ENCODE measurements around the gene ZDHHC11. TPM values are rescaled to one million over a fixed set of nuclear protein-coding genes. Genes with fewer than 3 reads are reported as not detected.

ZDHHC11 gene
- total and polyA plus RNA-seq, 2 of the 4 experiments (the other 2 are of a cell fraction): 0.36 to 1.6 TPM

GRCh38 chr5:862367-863243 is 11.8 kb upstream of the ZDHHC11 start:
- H2AFZ ChIP-seq (replicated peaks; ENCODE audit: low read length, poor library complexity): no peak overlapping the region
- H2BK20ac ChIP-seq (ENCODE audit: low read depth, low read length): no peak overlapping the region
- dilution Hi-C loops (cut with HindIII; ENCODE audit: low sequenced_read_pairs, unreplicated experiment) (no loop called here), intact Hi-C loops (cut with micrococcal nuclease) (no loop called here), in situ Hi-C loops (cut with MboI; ENCODE audit: low sequenced_read_pairs) (no loop called here)
- H2BK5ac ChIP-seq (ENCODE audit: low read depth, low read length, poor library complexity, severe bottlenecking): no peak overlapping the region
- H2AK5ac ChIP-seq (ENCODE audit: low read depth, low read length): no peak overlapping the region
- H3K23ac ChIP-seq (ENCODE audit: low read depth, low read length): no peak overlapping the region
- BruUV-seq (replicated peaks): no TSS peak
- peaks cover 39% of the 10 kb centered on the region for H3K36me3 ChIP-seq (ENCODE audit: control insufficient read depth, insufficient read depth, low read length)
- no peak overlapping the region for H3K56ac ChIP-seq (ENCODE audit: extremely low read depth, insufficient read depth, low read length)
- no peak overlapping the region for H2BK120ac ChIP-seq (ENCODE audit: low read depth, low read length)
- no peak overlapping the region for H3K4me3 ChIP-seq (ENCODE audit: insufficient read depth, low read depth, low read length)
- H3K9ac ChIP-seq (ENCODE audit: low read depth, low read length): no peak overlapping the region
- H3K14ac ChIP-seq (replicated peaks; ENCODE audit: low read depth, low read length): no peak overlapping the region
- no peak overlapping the region for H4K8ac ChIP-seq (ENCODE audit: low read depth in 2 of 2, low read length in 2 of 2)
- H3K4me1 ChIP-seq (ENCODE audit: control insufficient read depth, insufficient read depth, low read length): no peaks in the 10 kb centered on the region
- H3K79me1 ChIP-seq (ENCODE audit: low read depth in 1 of 2, low read length in 2 of 2): peaks cover 2 to 4% of the 10 kb centered on the region in 2 experiments; a peak in 2 of 4 replicates
- H4K5ac ChIP-seq (ENCODE audit: low read depth, low read length): no peak overlapping the region
- POLR2A ChIA-PET (ENCODE audit: unreplicated experiment): no interaction called here
- no peak overlapping the region for H4K91ac ChIP-seq (ENCODE audit: insufficient read depth, low read depth, low read length)
- no peak overlapping the region for H2AK9ac ChIP-seq (replicated peaks; ENCODE audit: low read depth, low read length, poor library complexity)
- H3K4ac ChIP-seq (ENCODE audit: low read depth, low read length): no peak overlapping the region
- H3K18ac ChIP-seq (ENCODE audit: low read depth, low read length): no peak overlapping the region
- CTCF ChIA-PET: no interaction called here
- peaks cover 16% of the 10 kb centered on the region for H4K20me1 ChIP-seq (ENCODE audit: insufficient read depth, low read length)
- no peaks in the 10 kb centered on the region for H3K9me1 ChIP-seq (ENCODE audit: insufficient read depth, low read length)
- H3K9me3 ChIP-seq (ENCODE audit: control insufficient read depth, insufficient read depth, low read length): no peaks in the 10 kb centered on the region
- no peak for TF ChIP-seq MAZ (IDR thresholded peaks at IDR 0.05; ENCODE audit: borderline replicate concordance, low read depth, low read length)
- TF ChIP-seq CHD1 (IDR thresholded peaks at IDR 0.05; ENCODE audit: low read depth, low read length): no peak
- TF ChIP-seq RFX5 (IDR thresholded peaks at IDR 0.05; ENCODE audit: low read depth, low read length): no peak
- TF ChIP-seq CEBPB (IDR thresholded peaks at IDR 0.05; ENCODE audit: low read depth, low read length): no peak
- TF ChIP-seq CTCF (conservative IDR thresholded peaks at IDR 0.05; ENCODE audit: low read depth, low read length): no peak
- no peak for TF ChIP-seq SMC3 (IDR thresholded peaks at IDR 0.05; ENCODE audit: low read depth, low read length)
- no peak for TF ChIP-seq USF2 (IDR thresholded peaks at IDR 0.05; ENCODE audit: low read depth, low read length)
- H3K4me2 ChIP-seq (ENCODE audit: low read depth, low read length): no peak overlapping the region
- WGBS, 2 experiments (ENCODE audit: extremely low coverage in 2 of 2, insufficient read length in 1 of 2): 87% methylated on average over 17 of the region's 25 CpGs; no CpG with 5 or more reads in 1 of the 2 experiments
- DNase-seq: peak; percentile 35
- no peak overlapping the region for H3K27ac ChIP-seq (ENCODE audit: insufficient read depth, low read length)
- no peak overlapping the region for H2BK15ac ChIP-seq (ENCODE audit: low read depth, low read length)
- ATAC-seq (ENCODE audit: low read depth): peak; percentile 40
- H3K27me3 ChIP-seq (ENCODE audit: control insufficient read depth, insufficient read depth, low read length): no peaks in the 10 kb centered on the region
